HG03159 (cell line): ENCODE results near the gene ZKSCAN8.

Experiments
- ATAC-seq: cut with Tn5 transposase; IDR thresholded peaks from one replicate; pipeline ENCODE4 v1.9.1; 2021; ENCODE audit warnings: mild to moderate bottlenecking, moderate library complexity; ENCODE audit not compliant: unreplicated experiment

ZKSCAN8 gene

GRCh38 chr6:28206527-28206926 lies 64.8 kb downstream of the ZKSCAN8 start:
- ATAC-seq: no peak

- ATAC-seq: no peak
Measured at GRCh38 chr6:28206928-28207509, 65.3 kb downstream of the ZKSCAN8 start.

- no peak for ATAC-seq
Measured at GRCh38 chr6:28207510-28208110, 65.9 kb downstream of the ZKSCAN8 start.

GRCh38 chr6:28208111-28208659 lies 66.5 kb downstream of the ZKSCAN8 start:
- no peak for ATAC-seq
